ENCODE measurements around the gene NID1.
"Not testable (repeated sequence)": the region's sequence is repeated elsewhere in the genome, so short reads cannot be mapped to it uniquely, and the experiment has no call there.

NID1 gene

DNA sequence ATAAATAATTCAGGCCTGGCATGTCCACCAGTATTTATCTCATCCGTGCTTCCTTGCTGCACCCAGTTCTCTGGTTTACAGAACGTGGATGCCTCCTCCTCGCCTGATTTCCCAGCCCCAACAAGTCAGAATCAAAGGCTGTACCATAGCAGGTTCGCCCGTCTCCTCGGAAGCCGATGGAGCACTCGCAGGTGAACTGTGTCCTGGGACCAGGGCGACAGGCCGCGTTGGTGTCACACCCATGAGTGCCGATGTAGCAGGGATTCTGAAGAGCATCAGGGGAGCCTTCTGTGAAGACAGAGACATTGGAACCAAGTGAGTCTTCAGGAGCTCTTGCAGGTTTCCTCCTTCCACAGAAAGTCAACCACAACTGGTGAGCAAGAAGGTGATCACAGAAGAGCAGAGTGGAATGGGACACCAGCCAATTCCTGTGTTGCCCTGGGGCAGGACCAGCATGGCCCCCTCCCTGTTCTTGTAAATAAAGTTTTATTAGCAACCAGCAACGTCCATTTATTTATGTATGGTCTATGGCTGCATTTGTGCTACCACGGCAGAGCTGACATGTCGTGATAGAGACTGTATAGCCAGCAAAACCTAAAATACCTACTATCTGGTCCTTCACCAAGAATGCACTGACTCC, 40.8 kb downstream of the NID1 start:
- no peak for DNase-seq (ENCODE audit: low read depth)

DNA sequence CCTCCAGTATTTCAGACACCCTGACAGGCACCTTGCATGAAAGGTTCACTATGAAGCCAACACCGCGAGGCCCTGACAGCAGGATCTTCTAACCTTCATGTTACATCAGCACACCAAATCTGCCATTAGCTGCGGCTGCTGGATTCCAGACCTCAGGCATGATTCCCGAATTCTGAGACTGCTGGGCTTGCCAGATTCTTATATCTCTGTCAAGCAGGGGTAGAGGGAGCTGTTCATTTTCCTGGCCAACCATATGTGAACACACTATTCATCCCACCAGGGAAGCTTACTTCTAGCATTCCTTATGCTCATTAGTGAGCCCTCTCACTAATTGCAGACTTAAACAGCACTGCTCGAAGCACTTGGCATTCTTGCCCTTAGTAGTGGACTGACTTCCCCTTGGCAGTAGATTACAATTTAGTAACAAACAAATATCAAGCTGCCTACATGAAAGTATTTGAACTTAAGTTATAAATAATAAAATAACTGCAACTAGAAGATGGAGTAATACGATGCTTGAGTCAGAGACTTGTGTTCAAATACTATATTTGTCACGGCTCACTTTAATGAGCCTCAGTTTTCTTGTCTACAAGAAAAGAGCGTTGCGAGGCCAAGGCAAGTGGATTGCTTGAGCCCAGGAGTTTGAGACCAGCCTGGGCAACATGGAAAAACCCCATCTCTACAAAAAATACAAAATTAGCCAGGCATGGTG, 43.3 kb downstream of the NID1 start:
- DNase-seq (ENCODE audit: low read depth): no peak

DNA sequence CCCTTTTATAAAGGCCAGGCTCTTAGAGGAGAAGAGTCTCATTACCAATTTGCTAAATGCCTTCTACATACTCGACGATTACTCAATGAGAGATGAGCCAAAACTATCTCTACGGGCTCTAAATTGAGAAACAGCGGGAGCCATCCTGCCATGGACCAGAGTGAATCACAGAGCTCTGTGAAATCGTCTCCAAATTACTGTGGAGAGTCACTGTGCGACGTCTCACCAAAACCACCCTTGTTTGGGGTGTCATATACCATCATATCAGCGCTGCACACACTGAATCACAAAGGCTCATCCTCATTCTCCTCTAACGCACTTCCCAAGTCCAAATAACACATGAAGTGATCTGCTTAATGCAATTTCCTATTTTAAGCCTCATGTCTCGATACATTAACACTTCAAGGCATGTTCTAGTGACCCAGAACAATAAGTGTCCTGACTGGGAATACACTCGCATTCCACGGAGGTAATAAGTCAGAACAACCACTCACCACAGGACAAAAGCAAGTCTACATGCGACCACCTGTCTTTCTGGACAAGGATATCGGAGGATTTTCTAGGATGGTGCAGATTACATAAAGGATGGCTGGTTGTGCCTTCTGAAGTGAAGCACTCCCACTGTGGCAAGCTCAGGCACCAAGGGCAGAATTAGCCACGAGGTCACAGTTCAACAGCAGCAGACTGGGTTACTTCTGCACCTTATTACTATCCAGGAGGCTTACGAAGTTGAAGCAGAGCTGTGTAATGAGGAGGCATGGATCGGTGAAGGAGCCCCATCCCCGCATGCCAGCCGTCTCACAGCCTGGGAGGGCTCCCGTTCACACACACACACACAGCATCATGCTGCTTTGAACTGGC, 44.3 kb downstream of the NID1 start:
- no peak for DNase-seq (ENCODE audit: low read depth)

- no peak for DNase-seq (ENCODE audit: low read depth)
These were observed 45.9 kb downstream of the NID1 start for GRCh38 chr1:236018885-236019453.

DNA sequence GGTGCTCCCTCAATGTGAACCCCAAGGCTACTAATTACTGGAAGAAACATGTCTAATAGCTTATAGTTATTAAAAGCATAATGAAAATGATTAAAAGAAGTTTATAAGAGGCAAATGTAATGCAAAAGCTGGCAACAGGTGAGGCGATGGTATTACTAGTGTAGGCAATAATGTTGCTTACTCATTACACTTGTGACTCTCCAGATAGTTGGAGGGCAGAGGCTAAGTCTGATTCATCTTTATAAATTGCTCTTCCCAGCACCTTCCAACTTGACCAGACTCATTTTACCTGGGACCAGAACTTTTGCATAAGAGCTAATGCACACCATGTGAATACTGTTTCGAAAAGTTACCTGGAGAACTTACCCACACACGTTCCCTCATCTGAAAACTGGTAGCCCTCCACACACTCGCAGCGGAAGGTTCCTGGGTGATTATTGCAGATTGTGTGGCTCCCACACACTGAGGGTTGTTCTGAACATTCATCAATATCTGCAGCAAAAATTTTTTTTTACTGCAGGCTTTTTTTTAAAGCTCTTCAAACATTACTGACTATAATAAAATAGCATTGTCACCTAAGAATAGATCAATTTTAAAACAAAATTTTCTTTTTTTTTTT, 48.0 kb downstream of the NID1 start:
- no peak for DNase-seq (ENCODE audit: low read depth)

DNA sequence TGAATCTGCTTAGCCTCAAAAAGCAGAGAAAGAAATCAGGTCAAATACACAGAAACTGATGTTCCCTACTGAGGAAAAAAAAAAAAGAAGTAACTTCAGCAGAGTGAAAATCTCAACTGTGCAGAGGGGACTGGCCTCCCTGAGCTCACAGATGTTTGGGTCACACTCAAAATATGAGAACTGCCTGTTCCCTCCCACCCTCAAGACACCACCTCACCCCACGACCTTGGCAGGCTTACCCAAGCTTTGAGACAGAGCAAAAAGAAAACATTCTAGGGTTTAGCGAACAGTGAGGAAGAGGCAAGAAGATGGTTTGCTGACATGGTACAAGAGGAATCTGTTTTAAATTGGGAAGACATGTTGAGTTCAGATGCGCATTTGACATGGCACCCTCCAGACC, 48.8 kb downstream of the NID1 start:
- no peak for DNase-seq (ENCODE audit: low read depth)

- DNase-seq (ENCODE audit: low read depth): no peak
These were observed 49.4 kb downstream of the NID1 start for GRCh38 chr1:236015539-236015938.

DNA sequence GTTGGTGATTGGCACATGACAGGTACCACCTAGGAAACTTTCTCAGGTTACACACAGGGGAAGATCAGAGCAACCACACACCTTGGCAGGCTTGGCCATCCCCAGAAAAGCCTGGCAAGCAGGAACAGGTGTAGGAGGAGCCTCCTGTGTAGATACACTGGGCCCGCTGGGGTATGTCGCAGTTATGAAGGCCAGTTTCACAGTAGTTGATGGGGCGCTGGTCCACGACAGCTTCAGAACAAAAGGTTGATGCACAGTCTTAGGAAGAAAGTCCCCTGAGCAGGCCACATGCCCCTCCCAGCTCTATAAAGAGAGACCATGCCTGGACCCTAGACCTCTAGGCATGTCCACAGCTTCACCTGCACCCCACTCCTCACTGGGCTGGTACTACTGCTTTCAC, 51.6 kb downstream of the NID1 start:
- no peak for DNase-seq (ENCODE audit: low read depth)

DNA sequence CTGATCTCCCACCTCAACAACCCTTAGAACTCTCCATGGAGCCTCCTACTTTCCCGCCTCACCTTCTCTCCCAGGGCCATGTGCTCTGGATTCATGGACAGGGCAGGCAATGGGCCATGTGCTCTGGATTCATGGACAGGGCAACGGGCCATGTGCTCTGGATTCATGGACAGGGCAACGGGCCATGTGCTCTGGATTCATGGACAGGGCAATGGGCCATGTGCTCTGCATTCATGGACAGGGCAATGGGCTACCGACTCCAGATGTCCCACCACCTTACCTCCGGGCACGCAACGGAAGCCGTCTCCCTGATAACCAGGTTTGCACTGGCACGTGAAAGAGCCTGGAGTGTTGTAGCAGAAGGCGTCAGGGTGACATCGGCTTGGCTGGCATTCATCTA, 53.2 kb downstream of the NID1 start:
- no peak for DNase-seq (ENCODE audit: low read depth)

DNA sequence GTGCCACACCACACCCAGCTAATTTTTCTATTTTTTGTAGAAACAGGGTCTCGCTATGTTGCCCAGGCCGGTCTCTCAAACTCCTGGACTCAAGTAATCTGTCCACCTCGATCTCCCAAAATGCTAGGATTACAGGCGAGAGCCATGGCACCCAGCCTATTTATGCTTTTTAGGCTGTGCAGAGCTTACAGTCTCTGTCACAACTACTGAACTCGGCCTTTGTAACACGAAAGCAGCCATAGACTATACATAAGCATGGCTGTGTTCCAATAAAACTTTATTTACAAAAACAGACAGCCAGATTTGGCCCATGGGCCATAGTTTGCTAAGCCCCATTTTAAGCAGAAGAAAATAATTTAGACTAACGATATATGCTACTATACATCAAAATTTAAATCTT, 54.4 kb downstream of the NID1 start:
- no peak for DNase-seq (ENCODE audit: low read depth)

DNA sequence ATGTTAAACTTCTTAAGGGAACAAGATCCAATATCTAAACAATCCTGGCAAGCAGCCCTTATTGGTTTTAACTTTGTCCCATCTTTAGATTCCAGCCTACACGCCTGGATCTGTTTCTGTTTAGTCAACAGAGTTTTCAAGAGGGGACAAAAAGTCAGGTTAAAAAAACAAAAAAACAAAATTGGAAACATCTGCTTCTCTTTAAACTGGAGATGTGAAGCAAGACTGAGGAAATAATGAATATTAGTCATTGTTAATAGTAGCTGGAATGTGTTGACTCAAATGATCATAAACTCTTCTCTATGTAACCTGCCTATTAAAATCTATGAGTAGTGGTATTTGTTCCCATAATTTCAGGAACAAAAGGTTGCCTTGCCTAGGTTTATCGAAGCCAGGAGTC, 55.0 kb downstream of the NID1 start:
- DNase-seq (ENCODE audit: low read depth): no peak

DNA sequence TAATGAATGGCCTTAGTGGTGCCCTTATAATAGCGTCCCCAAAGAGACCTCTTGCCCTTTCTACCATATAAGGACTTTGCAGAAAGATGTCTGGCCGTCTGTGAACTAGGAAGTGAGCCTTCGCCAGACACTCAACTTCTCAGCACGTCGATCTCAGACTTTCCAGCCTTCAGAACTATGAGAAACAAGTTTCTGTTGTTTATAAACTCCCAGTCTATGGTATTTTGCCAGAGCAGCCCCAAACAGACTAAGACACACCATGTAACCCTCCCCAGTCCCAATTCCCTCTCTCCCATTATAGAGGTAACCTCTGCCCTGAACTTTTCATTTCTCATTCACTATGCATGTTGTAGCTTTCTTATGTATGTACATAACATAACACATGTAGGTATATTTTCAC, 55.7 kb downstream of the NID1 start:
- no peak for DNase-seq (ENCODE audit: low read depth)

DNA sequence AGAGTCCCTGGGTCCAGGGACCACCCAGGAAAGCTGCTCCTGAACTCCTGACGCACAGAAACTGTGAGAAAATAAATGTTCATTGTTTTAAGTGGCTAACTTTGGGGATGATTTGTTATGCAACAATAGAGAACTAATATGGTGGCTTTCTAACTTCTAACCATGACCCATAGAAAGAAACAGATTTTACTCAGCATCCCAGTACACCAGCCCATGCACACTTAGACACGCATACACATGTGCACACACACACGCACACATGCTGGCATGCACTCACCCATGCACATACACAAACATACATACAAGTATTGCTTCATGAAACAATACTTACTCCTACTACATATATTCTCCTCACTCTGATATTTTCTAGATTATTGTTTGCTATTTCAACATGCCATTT, 57.1 kb downstream of the NID1 start:
- DNase-seq (ENCODE audit: low read depth): no peak

- DNase-seq (ENCODE audit: low read depth): not testable (repeated sequence)
These were observed 61.8 kb downstream of the NID1 start for GRCh38 chr1:236003058-236003457.

GRCh38 chr1:236002572-236002971, 62.3 kb downstream of the NID1 start:
- DNase-seq (ENCODE audit: low read depth): no peak

DNA sequence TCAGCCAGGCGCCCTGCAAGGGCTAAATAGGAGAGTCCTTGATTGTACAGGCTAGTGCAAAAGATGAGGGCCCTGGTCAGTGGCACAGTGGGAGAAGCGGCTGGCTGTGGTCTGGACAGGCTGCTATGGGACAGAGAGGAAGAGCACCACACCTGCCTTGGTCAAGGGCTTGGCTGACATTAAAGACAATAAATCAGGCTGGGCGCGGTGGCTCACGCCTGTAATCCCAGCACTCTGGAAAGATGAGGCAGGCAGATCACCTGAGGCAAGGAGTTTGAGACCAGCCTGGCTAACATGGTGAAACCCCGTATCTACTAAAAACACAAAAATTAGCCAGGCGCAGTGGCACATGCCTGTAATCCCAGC, 62.9 kb downstream of the NID1 start:
- no peak for DNase-seq (ENCODE audit: low read depth)

- no peak for DNase-seq (ENCODE audit: low read depth)
These were observed 64.1 kb downstream of the NID1 start for GRCh38 chr1:236000781-236001180.

DNA sequence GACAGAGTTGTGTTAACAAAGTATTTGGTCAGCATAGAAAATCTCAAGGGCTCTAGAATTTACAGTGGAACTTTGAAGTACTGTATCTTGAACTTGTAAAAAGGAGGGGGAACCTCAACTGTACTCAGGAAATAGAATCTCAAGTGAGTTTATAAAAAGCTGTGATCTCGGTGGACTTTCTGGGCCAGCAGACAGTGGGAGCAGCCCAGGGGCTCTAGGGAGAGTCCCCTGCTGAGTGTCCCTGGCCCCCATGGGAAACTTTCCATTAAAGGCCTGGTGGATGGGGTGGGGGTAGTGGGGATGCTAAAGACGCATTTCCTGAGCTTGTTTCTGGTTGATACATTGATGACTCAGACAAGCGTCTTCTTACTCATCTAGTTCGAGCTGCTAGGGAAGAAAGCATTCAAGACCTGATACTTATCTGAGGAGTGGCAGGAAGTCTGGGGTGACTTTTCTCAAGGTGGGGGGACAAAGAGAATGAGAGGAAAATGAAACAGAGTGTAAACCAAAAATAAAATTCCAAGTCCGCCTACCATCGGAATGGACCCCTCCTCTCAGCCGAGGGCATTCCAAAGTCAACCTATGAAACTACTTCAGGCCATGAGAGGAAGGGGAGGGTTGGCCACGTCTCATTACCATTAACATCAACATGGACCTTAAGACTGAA, 65.5 kb downstream of the NID1 start:
- DNase-seq (ENCODE audit: low read depth): peak; percentile 54

GRCh38 chr1:235998812-235999211, 66.1 kb downstream of the NID1 start:
- peak; percentile 16 for DNase-seq (ENCODE audit: low read depth)

DNA sequence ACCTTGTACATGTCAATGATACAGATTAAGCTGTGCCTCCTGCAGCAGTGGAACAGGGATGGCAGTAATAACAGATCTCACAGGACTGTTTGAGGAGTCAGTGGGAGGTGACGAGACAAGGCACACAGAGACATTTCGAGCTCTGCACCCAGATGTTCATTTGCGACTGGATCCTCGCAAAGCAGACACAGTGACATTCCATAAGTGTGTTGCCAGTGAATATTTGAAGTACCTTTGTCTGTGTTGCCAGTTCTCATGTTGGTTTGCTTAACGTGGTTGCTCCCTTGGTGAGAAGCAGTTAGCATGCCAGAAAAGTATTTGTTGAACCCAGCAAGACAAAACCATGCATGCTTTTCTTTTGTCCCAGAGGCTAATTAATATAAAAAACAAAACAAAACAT, 67.0 kb downstream of the NID1 start:
- DNase-seq (ENCODE audit: low read depth): no peak

DNA sequence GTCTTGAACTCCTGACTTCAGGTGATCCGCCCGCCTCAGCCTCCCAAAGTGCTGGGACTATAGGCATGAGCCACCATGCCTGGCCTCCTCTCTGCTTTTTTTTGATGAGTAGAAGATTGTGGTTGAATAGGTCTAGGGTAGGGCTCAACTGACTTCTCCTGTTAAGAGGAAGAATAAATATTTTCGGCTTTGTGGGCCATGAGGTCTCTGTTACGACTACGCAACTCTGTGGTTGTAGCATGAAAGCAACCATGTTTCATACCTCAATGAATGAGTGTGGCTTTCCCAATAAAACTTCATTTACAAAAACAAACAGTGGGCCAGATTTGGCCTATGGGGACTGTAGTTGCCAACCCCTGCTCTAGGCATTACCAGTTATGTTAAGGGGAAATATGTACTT, 67.8 kb downstream of the NID1 start:
- DNase-seq (ENCODE audit: low read depth): no peak

All from activated T-helper 9 cell treated with anti-CD3 and anti-CD28 coated beads, Interleukin-2, amount 50 U/mL, for 16 hours (primary cell).